RWPE1 (cell line): Measurements from ENCODE around the gene SCD.

Experiments
- CTCF ChIA-PET: fragments of 350-600 bp; sonication (Branson Sonifier 250); formaldehyde crosslinking; extraction: SDS; loops from one replicate; lab custom pipeline; 2021; lab: Yijun Ruan, JAX
- POLR2A ChIA-PET: fragments of 400-600 bp; formaldehyde crosslinking; extraction: SDS; loops from one replicate; lab custom pipeline; 2020; ENCODE audit warnings: antibody characterized with exemption; ENCODE audit not compliant: low non-redundant PET; lab: Yijun Ruan, JAX
- DNase-seq: peaks from one replicate; pipeline ENCODE4 v3.0.0; 2012; ENCODE audit warnings: low spot score
- H3K27ac ChIP-seq: fragments of 450-650 bp; 2 replicates; pipeline ENCODE4 v1.5.1; 2017
- TF ChIP-seq, protein P1 (sequence below): fragments of 450-650 bp; conservative IDR thresholded peaks from 2 replicates; pipeline ENCODE4 v1.5.1; 2017; ENCODE audit warnings: low read depth, mild to moderate bottlenecking

SCD gene

DNA sequence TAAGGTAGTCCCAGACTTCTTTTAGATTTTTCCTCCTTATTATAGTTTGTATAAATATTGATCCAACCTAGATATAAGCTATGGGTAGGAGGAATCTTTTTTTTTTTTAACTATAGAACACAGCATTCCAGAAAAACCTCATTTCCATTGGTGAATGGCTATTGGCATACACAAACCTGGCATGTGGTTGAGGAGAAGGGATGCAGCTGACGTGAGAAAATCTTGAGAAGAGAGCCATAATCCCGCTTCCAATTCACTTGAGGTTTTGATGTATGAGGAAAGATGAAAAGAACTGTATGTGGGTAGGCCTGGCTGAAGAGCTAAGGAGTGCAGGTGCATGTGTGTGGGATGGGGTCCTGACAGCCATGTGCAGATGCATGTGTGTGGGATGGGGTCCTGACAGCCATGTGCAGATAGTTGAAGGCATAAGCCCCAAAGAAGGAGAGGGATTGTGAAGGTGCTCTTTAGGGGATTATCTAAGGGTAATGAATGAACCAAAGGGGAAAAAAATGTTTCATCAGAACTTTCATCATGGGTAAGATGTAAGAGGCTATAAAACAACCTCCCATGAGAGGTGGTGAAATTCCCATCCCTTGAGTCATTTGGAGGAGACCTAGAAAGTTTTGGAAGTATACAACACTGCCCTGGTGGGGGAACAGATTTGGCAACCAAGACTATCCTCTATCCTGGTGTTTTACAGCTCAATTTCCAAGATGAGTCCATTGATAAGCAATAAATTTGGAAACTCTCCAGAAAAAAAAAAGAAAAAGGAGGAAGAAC lies 13.2 kb upstream of the SCD start:
- CTCF ChIA-PET: interaction anchor here (0.6 to 2.0 kb wide), 5 partner anchors 33 to 773 kb away, joined by 3 to 8 read pairs (median 5); partner anchors contain the start of gene SEC31B
- H3K27ac ChIP-seq: no peak overlapping the region
- POLR2A ChIA-PET: no interaction called here
- TF ChIP-seq, protein P1, sequence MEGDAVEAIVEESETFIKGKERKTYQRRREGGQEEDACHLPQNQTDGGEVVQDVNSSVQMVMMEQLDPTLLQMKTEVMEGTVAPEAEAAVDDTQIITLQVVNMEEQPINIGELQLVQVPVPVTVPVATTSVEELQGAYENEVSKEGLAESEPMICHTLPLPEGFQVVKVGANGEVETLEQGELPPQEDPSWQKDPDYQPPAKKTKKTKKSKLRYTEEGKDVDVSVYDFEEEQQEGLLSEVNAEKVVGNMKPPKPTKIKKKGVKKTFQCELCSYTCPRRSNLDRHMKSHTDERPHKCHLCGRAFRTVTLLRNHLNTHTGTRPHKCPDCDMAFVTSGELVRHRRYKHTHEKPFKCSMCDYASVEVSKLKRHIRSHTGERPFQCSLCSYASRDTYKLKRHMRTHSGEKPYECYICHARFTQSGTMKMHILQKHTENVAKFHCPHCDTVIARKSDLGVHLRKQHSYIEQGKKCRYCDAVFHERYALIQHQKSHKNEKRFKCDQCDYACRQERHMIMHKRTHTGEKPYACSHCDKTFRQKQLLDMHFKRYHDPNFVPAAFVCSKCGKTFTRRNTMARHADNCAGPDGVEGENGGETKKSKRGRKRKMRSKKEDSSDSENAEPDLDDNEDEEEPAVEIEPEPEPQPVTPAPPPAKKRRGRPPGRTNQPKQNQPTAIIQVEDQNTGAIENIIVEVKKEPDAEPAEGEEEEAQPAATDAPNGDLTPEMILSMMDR: no peak
- DNase-seq: no peak

DNA sequence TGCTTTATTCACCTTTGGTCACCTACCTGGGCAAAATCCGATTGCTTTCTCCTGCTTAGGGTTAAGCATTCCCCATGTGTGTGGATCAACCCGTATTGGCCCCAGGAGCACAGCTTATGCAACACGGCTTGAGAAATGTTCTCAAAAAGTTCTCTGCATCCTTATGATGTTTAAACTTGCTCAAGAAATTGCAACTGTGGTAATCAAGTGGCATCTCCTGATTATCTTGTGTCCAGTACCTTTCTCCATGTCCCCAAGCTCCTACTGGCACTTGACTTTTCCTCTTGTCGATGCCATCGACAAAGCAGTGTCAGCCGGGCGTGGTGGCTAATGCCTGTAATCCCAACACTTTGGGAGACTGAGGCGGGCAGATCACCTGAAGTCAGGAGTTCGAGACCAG lies 12.3 kb upstream of the SCD start:
- POLR2A ChIA-PET: no interaction called here
- H3K27ac ChIP-seq: no peak overlapping the region
- CTCF ChIA-PET: interaction anchor here (0.6 to 2.0 kb wide), 4 partner anchors 98 to 600 kb away, joined by 4 to 8 read pairs (median 6); partner anchors contain the start of gene SEC31B
- no peak for DNase-seq
- TF ChIP-seq, protein P1: no peak

DNA sequence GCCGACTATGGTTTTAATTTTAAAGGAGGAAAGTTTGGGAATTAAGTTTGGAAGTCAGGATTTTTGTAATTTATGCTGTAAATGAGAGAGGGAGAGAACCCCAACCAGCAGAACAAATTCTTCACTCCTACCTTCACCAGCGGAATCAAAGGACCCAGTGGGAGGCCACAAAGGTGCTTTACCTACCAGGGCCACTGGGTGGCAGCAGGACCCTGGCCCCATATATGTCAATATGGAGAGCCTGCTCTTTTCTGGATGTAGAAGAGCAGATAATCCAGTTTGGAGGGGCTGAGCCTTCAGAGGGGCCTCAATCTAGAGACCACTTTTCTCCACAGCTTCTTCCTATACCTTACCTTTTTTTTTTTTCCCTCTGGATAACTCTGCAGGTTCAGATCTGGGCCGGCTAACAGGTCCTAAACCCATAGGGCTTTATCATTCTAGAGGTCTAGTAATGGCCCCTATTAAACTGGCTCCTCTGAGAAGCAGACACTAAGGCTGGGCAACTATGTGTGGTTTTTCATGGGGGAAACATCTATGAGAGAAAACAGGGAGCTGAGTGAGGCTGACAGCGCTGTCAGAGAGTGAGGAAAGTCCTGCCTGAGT lies 8.5 kb upstream of the SCD start:
- ChIA-PET POLR2A (interaction anchor here (0.6 kb wide), 1 partner anchor 489 kb away, joined by 3 read pairs; no protein-coding TSS in a partner anchor), CTCF (interaction anchor here (0.5 to 5.6 kb wide), 11 partner anchors 21 to 1293 kb away, joined by 3 to 39 read pairs (median 3); no protein-coding TSS in a partner anchor)
- DNase-seq: peak; percentile 84
- H3K27ac ChIP-seq: no peak overlapping the region
- TF ChIP-seq, protein P1: peak; percentile 93

DNA sequence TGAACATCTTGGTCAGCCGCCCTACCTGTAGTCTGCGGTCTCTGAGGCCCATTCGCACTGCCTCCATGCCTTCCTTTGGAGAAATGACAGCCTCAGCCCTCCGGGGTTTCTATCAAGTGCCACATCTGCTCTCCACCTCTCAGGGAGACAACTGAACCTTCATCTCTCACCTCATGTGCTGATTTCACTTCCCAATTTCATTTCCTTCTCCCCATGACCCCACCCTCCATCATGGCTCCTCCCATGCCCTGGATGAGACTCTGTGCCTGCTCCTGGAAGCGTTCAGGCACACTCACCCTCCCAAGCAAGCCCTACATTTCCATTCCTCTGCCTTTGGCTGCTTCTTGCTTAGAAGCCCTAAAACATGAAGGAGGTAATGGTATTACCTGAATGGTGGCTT lies 7.8 kb upstream of the SCD start:
- POLR2A ChIA-PET: interaction anchor here (0.6 kb wide), 1 partner anchor 488 kb away, joined by 3 read pairs; no protein-coding TSS in a partner anchor
- CTCF ChIA-PET: interaction anchor here (0.7 to 5.6 kb wide), 7 partner anchors 39 to 908 kb away, joined by 3 to 39 read pairs (median 3); no protein-coding TSS in a partner anchor
- TF ChIP-seq, protein P1: no peak
- no peak overlapping the region for H3K27ac ChIP-seq
- no peak for DNase-seq

DNA sequence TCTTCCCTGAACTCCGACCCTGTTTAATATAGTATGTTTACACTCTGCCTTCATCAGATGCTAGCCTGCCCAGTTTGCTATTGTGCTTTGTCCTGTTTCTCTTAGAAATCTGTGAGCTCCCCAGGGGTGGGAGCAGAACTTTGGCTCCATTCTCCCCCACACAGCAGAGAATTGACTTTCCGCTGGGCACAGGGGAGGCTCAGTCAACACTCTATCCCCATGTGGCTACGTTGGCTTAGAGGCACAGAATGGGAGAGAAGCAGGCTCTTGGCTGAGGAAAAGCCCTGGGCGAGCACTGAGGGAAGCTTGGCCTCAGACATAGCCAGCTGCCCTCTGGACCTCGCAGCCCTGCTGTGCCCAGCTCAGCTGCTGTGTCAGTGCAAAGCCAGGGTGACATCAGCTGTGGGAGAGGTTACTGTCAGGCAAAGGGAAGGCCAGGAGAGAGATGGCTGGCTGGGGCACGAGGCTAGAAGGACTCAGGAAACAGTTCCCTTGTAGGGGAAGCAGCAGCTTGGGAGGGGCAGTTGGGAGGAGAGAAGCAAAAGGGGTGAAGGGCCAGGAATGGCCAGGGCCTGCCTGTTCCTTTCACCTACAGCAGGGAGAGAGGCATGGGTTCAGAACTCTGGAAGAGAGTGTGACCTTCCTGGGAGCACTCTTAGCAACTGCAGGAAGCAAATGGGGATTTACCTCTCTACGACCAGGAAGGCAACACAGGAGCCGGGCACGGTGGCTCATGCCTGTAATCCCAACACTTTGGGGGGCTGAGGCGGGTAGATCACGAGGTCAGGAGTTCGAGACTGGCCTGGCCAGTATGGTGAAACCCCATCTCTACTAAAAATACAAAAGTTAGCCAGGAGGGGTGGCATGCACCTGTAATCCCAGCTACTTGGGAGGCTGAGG lies 5.8 kb upstream of the SCD start:
- H3K27ac ChIP-seq: peak overlapping the region; percentile 10; the same call in 1 of the 2 replicates
- no peak for DNase-seq
- TF ChIP-seq, protein P1: no peak
- CTCF ChIA-PET: interaction anchor here (0.6 to 5.6 kb wide), 4 partner anchors 30 to 347 kb away, joined by 3 to 39 read pairs (median 4); no protein-coding TSS in a partner anchor
- POLR2A ChIA-PET: no interaction called here
